Endothelial cell (in vitro differentiated cells): ENCODE results near the gene TNFRSF4. TPM values are rescaled to one million over a fixed set of nuclear protein-coding genes. Genes with fewer than 3 reads are reported as not detected.

Source experiments
- DNase-seq: peaks from one replicate; pipeline ENCODE4 v3.0.0; 2021; ENCODE audit warnings: low spot score
- H3K27ac Mint-ChIP-seq: one replicate; pipeline ENCODE4 v1.8.0; 2021; ENCODE audit warnings: mixed read lengths, inconsistent platforms; ENCODE audit not compliant: unreplicated experiment
- H3K27me3 Mint-ChIP-seq: one replicate; pipeline ENCODE4 v1.8.0; 2021; ENCODE audit warnings: mild to moderate bottlenecking, moderate library complexity, mixed read lengths, inconsistent platforms; ENCODE audit not compliant: unreplicated experiment
- H3K36me3 Mint-ChIP-seq: one replicate; pipeline ENCODE4 v1.8.0; 2021; ENCODE audit warnings: mild to moderate bottlenecking, low read depth, mixed read lengths, inconsistent platforms; ENCODE audit not compliant: unreplicated experiment
- H3K4me1 Mint-ChIP-seq: one replicate; pipeline ENCODE4 v1.8.0; 2021; ENCODE audit warnings: mild to moderate bottlenecking, mixed read lengths, inconsistent platforms; ENCODE audit not compliant: unreplicated experiment
- H3K4me3 Mint-ChIP-seq: one replicate; pipeline ENCODE4 v1.8.0; 2021; ENCODE audit warnings: mild to moderate bottlenecking, mixed read lengths, inconsistent platforms; ENCODE audit not compliant: unreplicated experiment
- H3K9me3 Mint-ChIP-seq: one replicate; pipeline ENCODE4 v1.8.0; 2021; ENCODE audit warnings: mixed read lengths, inconsistent platforms; ENCODE audit not compliant: unreplicated experiment
- CTCF ChIP-seq: fragments of 200-600 bp; sonication (generic); IDR thresholded peaks from one replicate; pipeline ENCODE4 v1.5.0; 2021; ENCODE audit warnings: antibody characterized with exemption; ENCODE audit not compliant: unreplicated experiment
- total RNA-seq: library from RNA; stranded (reverse); fragmentation: NEBNext Ultra II Directional; extraction: Animal tissue kit (Norgen Biotek cat#: 25700); gene quantifications from one replicate; pipeline ENCODE4 v1.2.1, GENCODE V29; 2021; ENCODE audit not compliant: unreplicated experiment

Gene TNFRSF4
- total RNA-seq, 1 donor from 2014 or later, result 0.80 TPM

DNA sequence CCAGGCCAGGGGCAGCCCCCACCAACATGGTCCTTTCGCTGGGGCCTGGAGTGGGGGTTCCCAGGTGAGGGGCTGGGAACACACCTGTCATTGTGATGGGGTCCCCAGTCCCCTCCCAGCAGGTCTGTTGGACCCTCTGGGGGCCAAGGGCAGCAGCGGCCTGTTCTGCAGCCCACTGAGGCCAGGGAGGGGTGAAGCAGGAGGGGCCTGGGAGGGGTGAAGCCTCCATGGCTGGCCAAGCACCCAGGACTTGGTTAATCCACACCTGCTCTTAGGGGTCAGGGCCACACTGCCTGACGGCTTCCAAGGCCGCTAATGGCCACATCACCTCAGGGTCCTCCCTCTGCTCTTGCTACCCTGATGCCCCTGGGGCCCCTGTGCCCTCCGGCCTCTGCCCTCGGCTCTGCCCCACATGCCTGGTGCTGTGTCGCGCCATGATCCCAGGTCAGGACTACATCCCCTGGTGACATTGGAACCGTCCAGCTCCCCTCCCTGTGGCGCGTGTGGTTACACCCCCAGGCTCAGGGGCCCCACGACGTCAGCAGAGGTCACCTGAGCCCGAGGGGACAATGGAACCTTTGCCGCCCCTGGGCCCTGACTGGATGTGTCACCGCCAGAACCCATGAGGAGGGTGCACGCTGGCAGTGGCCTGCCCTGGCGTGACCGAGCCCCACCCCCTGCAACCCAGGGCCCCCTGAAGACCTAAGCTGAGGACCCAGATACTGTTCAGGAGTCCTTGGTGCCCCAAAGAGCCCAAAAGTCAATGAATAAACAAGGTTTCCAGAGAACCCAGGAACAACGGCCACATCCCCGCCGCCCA is 14.6 kb downstream of the TNFRSF4 start:
- no peak for TF ChIP-seq CTCF
- Mint-ChIP-seq H3K9me3 (no peaks in the 10 kb centered on the region), H3K27me3 (peaks cover 8% of the 10 kb centered on the region), H3K27ac (no peak overlapping the region), H3K4me3 (no peak overlapping the region), H3K36me3 (peaks cover 6% of the 10 kb centered on the region), H3K4me1 (no peaks in the 10 kb centered on the region)
- DNase-seq, result peak; percentile 4

GRCh38 chr1:1198423-1199140 is 15.4 kb downstream of the TNFRSF4 start:
- peak; percentile 2 for DNase-seq
- Mint-ChIP-seq H3K27me3 (peaks cover 8% of the 10 kb centered on the region), H3K4me3 (no peak overlapping the region), H3K9me3 (no peaks in the 10 kb centered on the region), H3K36me3 (peaks cover 8% of the 10 kb centered on the region), H3K27ac (no peak overlapping the region), H3K4me1 (no peaks in the 10 kb centered on the region)
- no peak for TF ChIP-seq CTCF

- no peak overlapping the region for H3K27ac Mint-ChIP-seq
- H3K4me3 Mint-ChIP-seq, result no peak overlapping the region
- TF ChIP-seq CTCF, result no peak
- no peaks in the 10 kb centered on the region for H3K9me3 Mint-ChIP-seq
- peak; percentile 2 for DNase-seq
- peaks cover 8% of the 10 kb centered on the region for H3K27me3 Mint-ChIP-seq
- no peaks in the 10 kb centered on the region for H3K4me1 Mint-ChIP-seq
- H3K36me3 Mint-ChIP-seq, result peaks cover 8% of the 10 kb centered on the region
These were observed 16.2 kb downstream of the TNFRSF4 start for GRCh38 chr1:1197551-1198422.

DNA sequence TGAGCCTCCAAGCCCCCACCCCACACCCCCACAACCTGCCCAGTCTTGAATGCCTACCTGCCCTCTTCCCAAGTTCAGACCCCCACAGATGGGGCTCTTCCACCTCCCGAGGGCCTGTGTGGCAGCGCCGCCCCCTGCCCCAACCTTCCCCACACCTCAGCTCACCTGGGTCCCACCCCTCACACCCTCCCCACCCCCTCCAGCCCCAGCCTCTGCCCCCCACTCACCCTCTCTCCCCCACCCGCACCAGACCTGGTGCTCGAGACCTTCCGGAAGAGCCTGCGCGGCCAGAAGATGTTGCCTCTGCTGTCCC is 16.8 kb downstream of the TNFRSF4 start:
- no peak for TF ChIP-seq CTCF
- no peak for DNase-seq

More for the DNA sequence above, 16.8 kb downstream of the TNFRSF4 start:
- Mint-ChIP-seq H3K4me1 (no peaks in the 10 kb centered on the region), H3K36me3 (peaks cover 10% of the 10 kb centered on the region), H3K4me3 (no peak overlapping the region), H3K27me3 (peaks cover 8% of the 10 kb centered on the region), H3K27ac (no peak overlapping the region), H3K9me3 (peaks cover 1% of the 10 kb centered on the region)
